HEK293 (cell line): Measurements from ENCODE around the gene TRIM56.

Source experiments
- KLF10 ChIP-seq: fragments of 450-650 bp; IDR thresholded peaks from 2 replicates; pipeline ENCODE4 v1.5.1; 2018; ENCODE audit warnings: missing biosample characterization, mild to moderate bottlenecking, missing genetic modification characterization
- MZF1 ChIP-seq: fragments of 450-650 bp; formaldehyde crosslinking; IDR thresholded peaks from 2 replicates; pipeline ENCODE4 v1.5.1; 2017; ENCODE audit warnings: missing biosample characterization, missing genetic modification characterization, borderline replicate concordance
- OSR2 ChIP-seq: fragments of 450-650 bp; formaldehyde crosslinking; IDR thresholded peaks from 2 replicates; pipeline ENCODE4 v1.5.1; 2016; ENCODE audit warnings: missing biosample characterization, missing genetic modification characterization
- PRDM1 ChIP-seq: fragments of 450-650 bp; formaldehyde crosslinking; IDR thresholded peaks from 2 replicates; pipeline ENCODE4; 2016; ENCODE audit warnings: missing biosample characterization, missing genetic modification characterization
- SCRT1 ChIP-seq: fragments of 450-650 bp; formaldehyde crosslinking; IDR thresholded peaks from 2 replicates; pipeline ENCODE4 v1.5.1; 2016; ENCODE audit warnings: missing biosample characterization, missing genetic modification characterization, borderline replicate concordance
- ZNF10 ChIP-seq: fragments of 450-650 bp; formaldehyde crosslinking; IDR thresholded peaks from 2 replicates; pipeline ENCODE4 v1.5.1; 2017; ENCODE audit warnings: missing biosample characterization, missing genetic modification characterization
- ZNF114 ChIP-seq: fragments of 450-650 bp; formaldehyde crosslinking; IDR thresholded peaks from 2 replicates; pipeline ENCODE4 v1.5.0; 2017; ENCODE audit warnings: missing biosample characterization, missing genetic modification characterization
- ZNF16 ChIP-seq: fragments of 450-650 bp; formaldehyde crosslinking; IDR thresholded peaks from 2 replicates; pipeline ENCODE4 v1.5.1; 2016; ENCODE audit warnings: low read depth, missing biosample characterization, missing genetic modification characterization
- ZNF169 ChIP-seq: fragments of 450-650 bp; formaldehyde crosslinking; IDR thresholded peaks from 2 replicates; pipeline ENCODE4 v1.5.1; 2016; ENCODE audit warnings: missing biosample characterization, missing genetic modification characterization
- ZNF24 ChIP-seq: fragments of 450-650 bp; formaldehyde crosslinking; IDR thresholded peaks from 2 replicates; pipeline ENCODE4 v1.5.1; 2016; ENCODE audit warnings: missing biosample characterization, missing genetic modification characterization
- ZNF280D ChIP-seq: fragments of 450-650 bp; formaldehyde crosslinking; IDR thresholded peaks from 2 replicates; pipeline ENCODE4 v1.5.1; 2016; ENCODE audit warnings: missing biosample characterization, missing genetic modification characterization
- ZNF37A ChIP-seq: fragments of 450-650 bp; IDR thresholded peaks from 2 replicates; pipeline ENCODE4 v1.5.1; 2018; ENCODE audit warnings: missing biosample characterization, missing genetic modification characterization
- ZNF391 ChIP-seq: fragments of 450-650 bp; formaldehyde crosslinking; IDR thresholded peaks from 2 replicates; pipeline ENCODE4 v1.5.1; 2016; ENCODE audit warnings: low read depth, missing biosample characterization, missing genetic modification characterization, borderline replicate concordance
- ZNF530 ChIP-seq: fragments of 450-650 bp; formaldehyde crosslinking; IDR thresholded peaks from 2 replicates; pipeline ENCODE4 v1.5.1; 2016; ENCODE audit warnings: low read depth, missing biosample characterization, missing genetic modification characterization
- ZNF549 ChIP-seq: fragments of 450-650 bp; IDR thresholded peaks from 2 replicates; pipeline ENCODE4 v1.5.1; 2018; ENCODE audit warnings: missing biosample characterization, missing genetic modification characterization, mild to moderate bottlenecking, inconsistent platforms, moderate library complexity
- ZNF629 ChIP-seq: fragments of 450-650 bp; formaldehyde crosslinking; IDR thresholded peaks from 2 replicates; pipeline ENCODE4 v1.5.1; 2017; ENCODE audit warnings: missing biosample characterization, missing genetic modification characterization
- ZNF639 ChIP-seq: fragments of 450-650 bp; formaldehyde crosslinking; IDR thresholded peaks from 2 replicates; pipeline ENCODE4 v1.5.1; 2016; ENCODE audit warnings: missing biosample characterization, missing genetic modification characterization
- ZNF747 ChIP-seq: fragments of 450-650 bp; formaldehyde crosslinking; IDR thresholded peaks from 2 replicates; pipeline ENCODE4 v1.5.1; 2016; ENCODE audit warnings: missing biosample characterization, missing genetic modification characterization
- ZNF791 ChIP-seq: fragments of 450-650 bp; formaldehyde crosslinking; IDR thresholded peaks from 2 replicates; pipeline ENCODE4 v1.5.1; 2016; ENCODE audit warnings: missing biosample characterization, missing genetic modification characterization
- ZSCAN30 ChIP-seq: fragments of 450-650 bp; IDR thresholded peaks from 2 replicates; pipeline ENCODE4 v1.5.1; 2018; ENCODE audit warnings: missing biosample characterization, mild to moderate bottlenecking, missing genetic modification characterization, moderate library complexity
- ZSCAN4 ChIP-seq: fragments of 450-650 bp; formaldehyde crosslinking; IDR thresholded peaks from 2 replicates; pipeline ENCODE4 v1.5.1; 2017; ENCODE audit warnings: missing biosample characterization, missing genetic modification characterization
- ZXDB ChIP-seq: fragments of 450-650 bp; formaldehyde crosslinking; IDR thresholded peaks from 2 replicates; pipeline ENCODE4 v1.5.1; 2016; ENCODE audit warnings: missing biosample characterization, missing genetic modification characterization
- TF ChIP-seq, protein P1 (sequence below): fragments of 450-650 bp; formaldehyde crosslinking; IDR thresholded peaks from 2 replicates; pipeline ENCODE4 v1.5.1; 2016; ENCODE audit warnings: missing biosample characterization, missing genetic modification characterization
- TF ChIP-seq, protein P2 (sequence below): fragments of 450-650 bp; formaldehyde crosslinking; IDR thresholded peaks from 2 replicates; pipeline ENCODE4 v1.5.1; 2016; ENCODE audit warnings: missing biosample characterization, missing genetic modification characterization, borderline replicate concordance
- TF ChIP-seq, protein P3 (sequence below): fragments of 450-650 bp; formaldehyde crosslinking; IDR thresholded peaks from 2 replicates; pipeline ENCODE4 v1.5.1; 2016; ENCODE audit warnings: missing biosample characterization, missing genetic modification characterization

The TRIM56 gene

GRCh38 chr7:101085162-101085964 lies at the start of gene TRIM56 (continued):
- TF ChIP-seq ZNF16, result no peak
- TF ChIP-seq, protein P1, sequence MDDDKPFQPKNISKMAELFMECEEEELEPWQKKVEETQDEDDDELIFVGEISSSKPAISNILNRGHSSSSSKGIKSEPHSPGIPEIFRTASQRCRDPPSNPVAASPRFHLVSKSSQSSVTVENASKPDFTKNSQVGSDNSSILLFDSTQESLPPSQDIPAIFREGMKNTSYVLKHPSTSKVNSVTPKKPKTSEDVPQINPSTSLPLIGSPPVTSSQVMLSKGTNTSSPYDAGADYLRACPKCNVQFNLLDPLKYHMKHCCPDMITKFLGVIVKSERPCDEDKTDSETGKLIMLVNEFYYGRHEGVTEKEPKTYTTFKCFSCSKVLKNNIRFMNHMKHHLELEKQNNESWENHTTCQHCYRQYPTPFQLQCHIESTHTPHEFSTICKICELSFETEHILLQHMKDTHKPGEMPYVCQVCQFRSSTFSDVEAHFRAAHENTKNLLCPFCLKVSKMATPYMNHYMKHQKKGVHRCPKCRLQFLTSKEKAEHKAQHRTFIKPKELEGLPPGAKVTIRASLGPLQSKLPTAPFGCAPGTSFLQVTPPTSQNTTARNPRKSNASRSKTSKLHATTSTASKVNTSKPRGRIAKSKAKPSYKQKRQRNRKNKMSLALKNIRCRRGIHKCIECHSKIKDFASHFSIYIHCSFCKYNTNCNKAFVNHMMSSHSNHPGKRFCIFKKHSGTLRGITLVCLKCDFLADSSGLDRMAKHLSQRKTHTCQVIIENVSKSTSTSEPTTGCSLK (tag by site-specific recombination), result no peak
- 0 out of 2 replicates have a peak, but pooled peaks have one; percentile 8 for TF ChIP-seq ZSCAN30 (tag by site-specific recombination)
- no peak for TF ChIP-seq OSR2 (tag by site-specific recombination)
- no peak for TF ChIP-seq ZNF391
- TF ChIP-seq ZNF747 (tag by site-specific recombination), result no peak
- peak; percentile 72; the same call in 1 of the 2 replicates for TF ChIP-seq ZNF639
- TF ChIP-seq ZNF629, result peak; percentile 44; the same call in 1 of the 2 replicates
- no peak for TF ChIP-seq ZNF549 (tag by site-specific recombination)
- TF ChIP-seq ZNF280D (tag by site-specific recombination), result no peak
- no peak for TF ChIP-seq ZNF530 (tag by site-specific recombination)
- TF ChIP-seq, protein P2, sequence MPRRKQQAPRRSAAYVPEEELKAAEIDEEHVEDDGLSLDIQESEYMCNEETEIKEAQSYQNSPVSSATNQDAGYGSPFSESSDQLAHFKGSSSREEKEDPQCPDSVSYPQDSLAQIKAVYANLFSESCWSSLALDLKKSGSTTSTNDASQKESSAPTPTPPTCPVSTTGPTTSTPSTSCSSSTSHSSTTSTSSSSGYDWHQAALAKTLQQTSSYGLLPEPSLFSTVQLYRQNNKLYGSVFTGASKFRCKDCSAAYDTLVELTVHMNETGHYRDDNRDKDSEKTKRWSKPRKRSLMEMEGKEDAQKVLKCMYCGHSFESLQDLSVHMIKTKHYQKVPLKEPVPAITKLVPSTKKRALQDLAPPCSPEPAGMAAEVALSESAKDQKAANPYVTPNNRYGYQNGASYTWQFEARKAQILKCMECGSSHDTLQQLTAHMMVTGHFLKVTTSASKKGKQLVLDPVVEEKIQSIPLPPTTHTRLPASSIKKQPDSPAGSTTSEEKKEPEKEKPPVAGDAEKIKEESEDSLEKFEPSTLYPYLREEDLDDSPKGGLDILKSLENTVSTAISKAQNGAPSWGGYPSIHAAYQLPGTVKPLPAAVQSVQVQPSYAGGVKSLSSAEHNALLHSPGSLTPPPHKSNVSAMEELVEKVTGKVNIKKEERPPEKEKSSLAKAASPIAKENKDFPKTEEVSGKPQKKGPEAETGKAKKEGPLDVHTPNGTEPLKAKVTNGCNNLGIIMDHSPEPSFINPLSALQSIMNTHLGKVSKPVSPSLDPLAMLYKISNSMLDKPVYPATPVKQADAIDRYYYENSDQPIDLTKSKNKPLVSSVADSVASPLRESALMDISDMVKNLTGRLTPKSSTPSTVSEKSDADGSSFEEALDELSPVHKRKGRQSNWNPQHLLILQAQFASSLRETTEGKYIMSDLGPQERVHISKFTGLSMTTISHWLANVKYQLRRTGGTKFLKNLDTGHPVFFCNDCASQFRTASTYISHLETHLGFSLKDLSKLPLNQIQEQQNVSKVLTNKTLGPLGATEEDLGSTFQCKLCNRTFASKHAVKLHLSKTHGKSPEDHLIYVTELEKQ (tag by site-specific recombination), result no peak
- TF ChIP-seq ZSCAN4 (tag by site-specific recombination), result 0 out of 2 replicates have a peak, but pooled peaks have one; percentile 13
- no peak for TF ChIP-seq MZF1 (tag by site-specific recombination)
- TF ChIP-seq PRDM1 (tag by site-specific recombination), result peak; percentile 80
- TF ChIP-seq, protein P3, sequence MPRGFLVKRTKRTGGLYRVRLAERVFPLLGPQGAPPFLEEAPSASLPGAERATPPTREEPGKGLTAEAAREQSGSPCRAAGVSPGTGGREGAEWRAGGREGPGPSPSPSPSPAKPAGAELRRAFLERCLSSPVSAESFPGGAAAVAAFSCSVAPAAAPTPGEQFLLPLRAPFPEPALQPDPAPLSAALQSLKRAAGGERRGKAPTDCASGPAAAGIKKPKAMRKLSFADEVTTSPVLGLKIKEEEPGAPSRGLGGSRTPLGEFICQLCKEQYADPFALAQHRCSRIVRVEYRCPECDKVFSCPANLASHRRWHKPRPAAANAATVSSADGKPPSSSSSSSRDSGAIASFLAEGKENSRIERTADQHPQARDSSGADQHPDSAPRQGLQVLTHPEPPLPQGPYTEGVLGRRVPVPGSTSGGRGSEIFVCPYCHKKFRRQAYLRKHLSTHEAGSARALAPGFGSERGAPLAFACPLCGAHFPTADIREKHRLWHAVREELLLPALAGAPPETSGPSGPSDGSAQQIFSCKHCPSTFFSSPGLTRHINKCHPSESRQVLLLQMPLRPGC (tag by site-specific recombination), result peak; percentile 14; the same call in 1 of the 2 replicates
- TF ChIP-seq ZNF114, result no peak
- peak; percentile 57 for TF ChIP-seq ZNF24
- TF ChIP-seq ZNF37A (tag by site-specific recombination), result no peak
- no peak for TF ChIP-seq ZNF791 (tag by site-specific recombination)
- TF ChIP-seq SCRT1 (tag by site-specific recombination), result peak; percentile 88
- no peak for TF ChIP-seq KLF10
- TF ChIP-seq ZXDB (tag by site-specific recombination), result peak; percentile 79
- no peak for TF ChIP-seq ZNF169 (tag by site-specific recombination)
- 0 out of 2 replicates have a peak, but pooled peaks have one; percentile 7 for TF ChIP-seq ZNF10
